Central memory CD4-positive, alpha-beta T cell (primary cell): ENCODE measurements around the gene SUSD3.
"Not testable (repeated sequence)": the region's sequence is repeated elsewhere in the genome, so short reads cannot be mapped to it uniquely, and the experiment has no call there.

Experiments
- DNase-seq: peaks from one replicate; pipeline ENCODE4 v3.0.0; 2022

Gene SUSD3

GRCh38 chr9:93114169-93114983, 55.9 kb downstream of the SUSD3 start:
- DNase-seq, result no peak

DNA sequence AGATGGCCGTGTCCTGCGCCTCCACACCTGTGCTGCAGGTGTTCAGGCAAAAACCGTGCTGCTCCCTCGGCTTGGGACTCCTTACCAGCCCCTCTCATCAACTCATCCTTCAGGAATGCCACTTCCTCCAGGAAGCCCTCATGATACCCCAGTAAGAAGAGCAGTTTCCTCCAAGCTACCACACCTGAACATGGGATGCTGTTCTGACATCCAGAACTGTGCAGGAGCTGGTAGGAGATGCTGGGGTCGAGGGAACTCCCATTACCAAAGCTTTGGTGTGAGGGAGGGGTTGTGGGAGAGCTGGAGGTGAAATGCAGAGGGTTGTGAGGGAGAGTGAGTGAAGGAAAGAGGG, 56.5 kb downstream of the SUSD3 start:
- no peak for DNase-seq

DNA sequence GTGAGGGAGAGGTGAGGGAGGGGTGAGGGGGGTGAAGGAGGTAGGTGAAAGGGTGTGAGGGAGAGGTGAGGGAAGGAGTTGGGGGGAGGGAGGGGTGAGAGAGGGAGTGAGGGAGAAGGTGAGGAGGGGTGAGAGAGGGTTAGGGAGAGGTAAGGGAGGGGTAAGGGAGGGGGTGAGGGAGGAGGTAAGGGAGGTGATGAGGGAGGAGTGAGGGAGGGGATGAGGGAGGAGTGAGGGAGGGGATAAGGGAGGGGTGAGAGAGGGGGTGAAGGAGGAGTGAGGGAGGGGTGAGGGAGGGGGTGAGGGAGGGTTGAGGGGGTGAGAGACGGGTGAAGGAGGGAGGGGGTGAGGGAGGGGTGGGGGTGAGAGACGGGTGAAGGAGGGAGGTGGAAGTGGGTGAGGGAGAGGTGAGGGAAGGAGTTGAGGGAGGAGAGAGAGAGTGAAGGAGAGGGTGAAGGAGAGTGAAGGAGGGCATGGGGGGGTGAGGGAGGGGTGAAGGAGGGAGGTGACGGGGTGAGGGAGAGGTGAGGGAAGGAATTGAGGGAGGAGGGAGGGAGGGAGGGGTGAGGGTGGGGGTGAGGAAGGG, 57.1 kb downstream of the SUSD3 start:
- DNase-seq, result no peak

GRCh38 chr9:93116072-93116961, 57.8 kb downstream of the SUSD3 start:
- DNase-seq, result no peak

- not testable (repeated sequence) for DNase-seq
These were observed 59.0 kb downstream of the SUSD3 start for GRCh38 chr9:93117521-93117920.

GRCh38 chr9:93117924-93118862, 59.7 kb downstream of the SUSD3 start:
- no peak for DNase-seq

DNA sequence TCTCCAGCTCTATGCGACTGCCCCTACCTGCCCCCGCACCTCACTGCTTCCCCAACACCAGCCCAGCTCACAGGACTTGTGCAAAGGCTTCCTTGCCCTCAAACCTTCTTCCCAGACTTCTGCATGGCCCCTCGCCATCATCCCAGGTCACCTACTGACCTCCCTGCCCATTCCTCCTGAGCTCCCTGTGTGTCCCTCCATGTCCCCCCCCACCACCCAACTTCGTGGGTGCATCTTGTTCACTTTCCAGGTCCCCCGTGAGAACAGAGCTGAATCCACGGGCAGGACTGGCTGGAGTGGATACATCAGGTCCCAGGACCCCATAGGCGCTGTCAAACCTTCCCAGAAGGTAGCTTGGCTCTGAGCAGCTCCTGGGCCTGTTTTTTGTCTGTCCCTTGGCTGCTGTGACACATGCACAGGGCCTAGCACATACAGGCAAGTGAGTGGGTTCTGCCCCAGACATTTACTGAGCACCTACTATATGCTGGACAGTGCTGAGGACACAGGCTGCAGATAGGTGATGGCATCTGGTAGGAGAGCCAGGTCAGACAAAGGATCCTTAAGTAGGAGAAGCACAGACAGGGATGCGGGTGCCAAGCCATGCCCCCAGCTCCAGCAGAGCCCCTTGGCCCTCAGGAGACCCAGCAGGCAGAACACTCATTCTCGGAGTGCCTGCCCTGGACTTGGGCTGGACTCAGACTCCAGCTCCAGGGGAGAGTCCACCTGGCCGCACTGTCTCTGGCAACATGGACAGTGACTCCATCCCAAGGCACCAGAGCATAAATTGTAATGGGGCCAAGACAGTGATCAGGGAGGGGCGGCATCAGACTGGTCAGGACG, 60.6 kb downstream of the SUSD3 start:
- no peak for DNase-seq

- DNase-seq, result no peak
These were observed 61.1 kb downstream of the SUSD3 start for GRCh38 chr9:93119703-93119952.

GRCh38 chr9:93119953-93120845, 61.7 kb downstream of the SUSD3 start:
- no peak for DNase-seq

DNA sequence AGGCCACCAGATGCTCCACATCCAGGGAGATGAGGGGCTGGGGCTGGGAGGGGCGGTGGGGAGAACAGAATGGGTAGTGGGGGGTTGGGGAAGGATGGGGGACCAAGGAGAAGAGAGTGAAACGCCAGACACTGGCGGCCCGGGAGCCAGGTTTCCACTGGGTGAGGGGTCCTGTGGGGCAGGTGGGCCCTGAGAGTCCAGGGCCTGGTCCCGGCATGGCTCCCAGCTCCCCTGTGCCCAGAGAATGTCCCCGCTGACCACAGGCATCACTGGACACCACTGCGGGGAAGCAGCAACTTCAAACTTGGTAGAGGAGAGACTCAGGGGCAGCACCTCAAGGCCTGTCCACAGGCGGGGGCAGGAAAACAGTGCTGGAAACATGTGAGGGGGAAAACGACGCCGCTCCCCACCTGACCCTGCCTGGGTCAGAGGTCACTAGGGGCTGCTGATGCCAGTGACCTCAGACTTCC, 62.4 kb downstream of the SUSD3 start:
- no peak for DNase-seq

DNA sequence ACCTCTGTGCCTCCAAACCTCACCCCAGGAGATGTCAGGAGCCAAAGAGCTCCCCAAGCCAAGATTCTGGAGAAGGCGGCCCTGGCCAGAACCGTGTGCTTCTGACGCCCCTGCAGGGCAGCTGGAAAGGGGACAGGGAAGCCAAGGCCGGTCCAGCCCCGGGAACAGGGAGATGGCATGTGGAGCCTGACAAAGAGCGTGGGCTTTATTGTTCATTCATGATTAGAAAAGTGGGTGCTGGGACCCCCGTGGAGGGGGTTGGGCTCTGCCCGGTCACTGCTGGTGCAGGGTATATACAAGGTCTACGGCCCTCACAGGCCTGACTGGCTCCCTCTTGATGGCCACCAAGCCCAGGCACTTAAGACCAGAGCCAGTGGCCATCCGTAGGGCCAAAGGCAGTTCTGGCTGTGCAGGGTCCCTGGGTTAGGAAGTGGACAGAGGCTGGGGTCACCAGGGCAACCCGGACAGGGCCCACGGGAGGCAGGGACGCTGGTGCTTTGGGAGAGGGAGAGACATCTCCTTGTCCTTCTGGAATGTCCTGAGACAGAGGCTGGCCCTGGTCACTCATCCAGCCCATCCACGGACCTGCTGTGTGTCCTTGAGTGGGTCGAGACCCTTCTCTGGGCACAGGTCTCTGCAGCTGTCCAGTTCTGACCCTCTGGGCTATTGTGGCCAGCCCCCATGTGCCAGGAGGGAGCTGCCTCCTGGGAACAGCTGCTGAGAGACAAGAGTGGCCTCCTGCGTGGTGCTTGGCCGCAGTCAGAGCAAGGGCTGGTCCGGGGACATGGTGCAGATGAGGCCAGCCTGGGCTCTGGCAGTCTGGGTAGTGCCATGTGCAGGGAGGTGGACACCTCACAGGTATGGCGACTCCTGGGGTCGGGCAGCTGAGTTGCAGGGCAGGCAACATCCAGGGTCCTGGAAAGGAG, 63.1 kb downstream of the SUSD3 start:
- DNase-seq, result no peak

- no peak for DNase-seq
These were observed 64.3 kb downstream of the SUSD3 start for GRCh38 chr9:93122721-93123221.

- no peak for DNase-seq
These were observed 65.2 kb downstream of the SUSD3 start for GRCh38 chr9:93123561-93124283.

DNA sequence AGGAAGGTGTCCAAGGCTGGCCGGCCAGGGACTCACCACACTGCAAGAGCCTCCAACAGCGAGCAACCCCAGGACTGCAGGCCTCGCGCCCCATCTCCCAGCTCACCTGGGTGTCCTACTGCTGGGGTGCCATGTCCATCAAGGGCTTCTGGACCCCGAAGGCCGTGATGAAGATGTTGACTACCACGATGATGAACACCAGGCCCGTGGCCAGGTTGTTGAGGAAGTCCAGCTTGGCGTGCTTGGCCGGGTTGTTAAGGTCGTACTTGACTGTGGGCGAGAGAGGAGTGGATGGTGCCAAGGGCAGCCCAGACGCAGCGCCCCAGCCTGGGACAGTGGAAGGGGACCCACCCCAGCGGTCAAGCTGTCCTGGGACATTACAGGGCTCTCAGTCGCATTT, 66.3 kb downstream of the SUSD3 start:
- no peak for DNase-seq

DNA sequence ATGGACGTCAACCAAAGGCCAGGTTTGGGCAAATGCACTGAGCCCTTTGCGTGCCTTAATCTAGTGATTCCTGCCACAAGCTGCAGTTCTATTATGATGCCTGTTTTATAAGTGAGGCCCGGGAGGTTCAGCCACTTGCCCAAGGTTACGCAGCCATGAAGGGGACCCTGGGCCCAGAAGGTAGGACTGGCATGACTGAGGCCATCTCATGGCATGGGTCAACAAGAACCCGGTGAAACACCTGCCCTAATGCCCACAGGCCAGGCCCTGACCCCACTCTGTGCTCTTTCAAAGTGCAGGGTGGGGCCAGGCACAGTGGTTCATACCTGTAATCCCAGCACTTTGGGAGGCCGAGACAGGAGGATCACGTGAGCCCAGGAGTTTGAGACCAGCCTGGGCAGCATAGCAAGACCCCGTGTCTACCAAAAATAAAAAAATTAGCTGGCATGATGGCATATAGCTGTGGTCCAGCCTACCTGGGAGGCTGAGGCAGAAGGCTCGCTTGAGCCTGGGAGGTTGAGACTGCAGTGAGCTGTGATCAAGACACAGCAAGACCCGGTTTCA, 66.9 kb downstream of the SUSD3 start:
- no peak for DNase-seq

GRCh38 chr9:93126151-93126781, 67.8 kb downstream of the SUSD3 start:
- DNase-seq, result no peak

DNA sequence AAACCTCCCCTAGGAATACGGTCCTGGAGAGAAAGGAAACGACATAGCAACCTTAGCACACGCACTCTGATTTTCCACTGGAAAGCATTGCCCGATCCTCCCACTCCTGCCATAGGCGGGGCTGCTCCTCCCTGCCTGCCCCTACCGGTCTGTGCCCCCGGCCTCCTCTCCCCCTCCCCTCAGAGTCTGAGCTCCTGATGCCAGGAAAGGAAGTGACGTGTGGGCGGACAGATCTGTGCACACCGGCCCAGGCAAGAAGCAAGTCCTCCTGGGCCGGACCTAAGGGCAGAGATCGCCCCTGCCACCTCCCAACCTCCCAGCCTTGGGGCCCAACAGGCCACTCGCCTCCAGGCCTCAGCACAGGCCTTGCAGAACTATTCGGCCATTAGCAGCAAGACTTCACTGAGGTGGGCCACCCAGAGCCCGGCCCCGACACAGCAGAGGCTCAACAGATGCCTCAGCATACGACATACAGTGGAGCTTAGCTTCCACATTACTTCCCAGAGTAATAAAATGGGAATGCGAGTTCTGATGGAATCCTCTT, 68.4 kb downstream of the SUSD3 start:
- no peak for DNase-seq
